ENCODE results near the gene TAF4. TPM values are rescaled to one million over a fixed set of nuclear protein-coding genes. Genes with fewer than 3 reads are reported as not detected.
"Not testable (repeated sequence)": the region's sequence is repeated elsewhere in the genome, so short reads cannot be mapped to it uniquely, and the experiment has no call there.

The TAF4 gene
- total RNA-seq, 1 experiment from 2014 or later: 11.7 TPM

- DNase-seq (ENCODE audit: low read depth): no peak
Measured at GRCh38 chr20:62073323-62073722, 7.6 kb upstream of the TAF4 start.

DNA sequence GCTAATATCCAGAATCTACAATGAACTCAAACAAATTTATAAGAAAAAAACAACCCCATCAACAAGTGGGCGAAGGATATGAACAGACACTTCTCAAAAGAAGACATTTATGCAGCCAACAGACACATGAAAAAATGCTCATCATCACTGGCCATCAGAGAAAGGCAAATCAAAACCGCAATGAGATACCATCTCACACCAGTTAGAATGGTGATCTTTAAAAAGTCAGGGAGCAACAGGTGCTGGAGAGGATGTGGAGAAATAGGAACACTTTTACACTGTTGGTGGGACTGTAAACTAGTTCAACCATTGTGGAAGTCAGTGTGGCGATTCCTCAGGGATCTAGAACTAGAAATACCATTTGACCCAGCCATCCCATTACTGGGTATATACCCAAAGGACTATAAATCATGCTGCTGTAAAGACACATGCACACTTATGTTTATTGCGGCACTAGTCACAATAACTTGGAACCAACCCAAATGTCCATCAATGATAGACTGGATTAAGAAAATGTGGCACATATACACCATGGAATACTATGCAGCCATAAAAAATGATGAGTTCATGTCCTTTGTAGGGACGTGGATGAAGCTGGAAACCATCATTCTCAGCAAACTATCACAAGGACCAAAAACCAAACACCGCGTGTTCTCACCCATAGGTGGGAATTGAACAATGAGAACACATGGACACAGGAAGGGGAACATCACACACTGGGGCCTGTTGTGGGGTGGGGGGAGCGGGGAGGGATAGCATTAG, 6.2 kb upstream of the TAF4 start:
- DNase-seq (ENCODE audit: low read depth): not testable (repeated sequence)

DNA sequence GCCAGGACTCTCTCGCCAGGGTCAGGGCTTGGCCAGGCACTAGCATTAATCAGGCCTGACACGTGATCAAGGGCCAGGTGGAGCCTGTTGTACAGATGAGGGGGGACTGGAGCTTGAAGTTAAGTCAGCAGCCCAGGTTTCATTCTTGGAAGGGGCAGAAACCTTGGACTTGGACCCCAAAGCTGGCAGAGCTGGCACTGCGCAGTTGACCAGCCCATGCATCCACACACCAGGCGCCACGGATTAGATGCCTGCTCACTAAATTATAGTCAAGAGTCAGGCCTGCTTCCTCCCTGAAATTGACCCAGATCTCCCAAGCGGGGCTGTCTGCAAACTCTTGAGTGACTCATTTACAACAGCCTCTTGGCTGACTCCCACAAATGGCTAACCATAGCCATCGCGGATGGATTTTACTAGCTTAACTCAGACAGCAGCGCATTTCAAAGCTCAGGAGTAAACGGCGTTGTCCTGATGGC, 4.1 kb upstream of the TAF4 start:
- DNase-seq (ENCODE audit: low read depth): peak; percentile 91

GRCh38 chr20:62068997-62069396, 3.3 kb upstream of the TAF4 start:
- peak; percentile 15 for DNase-seq (ENCODE audit: low read depth)

DNA sequence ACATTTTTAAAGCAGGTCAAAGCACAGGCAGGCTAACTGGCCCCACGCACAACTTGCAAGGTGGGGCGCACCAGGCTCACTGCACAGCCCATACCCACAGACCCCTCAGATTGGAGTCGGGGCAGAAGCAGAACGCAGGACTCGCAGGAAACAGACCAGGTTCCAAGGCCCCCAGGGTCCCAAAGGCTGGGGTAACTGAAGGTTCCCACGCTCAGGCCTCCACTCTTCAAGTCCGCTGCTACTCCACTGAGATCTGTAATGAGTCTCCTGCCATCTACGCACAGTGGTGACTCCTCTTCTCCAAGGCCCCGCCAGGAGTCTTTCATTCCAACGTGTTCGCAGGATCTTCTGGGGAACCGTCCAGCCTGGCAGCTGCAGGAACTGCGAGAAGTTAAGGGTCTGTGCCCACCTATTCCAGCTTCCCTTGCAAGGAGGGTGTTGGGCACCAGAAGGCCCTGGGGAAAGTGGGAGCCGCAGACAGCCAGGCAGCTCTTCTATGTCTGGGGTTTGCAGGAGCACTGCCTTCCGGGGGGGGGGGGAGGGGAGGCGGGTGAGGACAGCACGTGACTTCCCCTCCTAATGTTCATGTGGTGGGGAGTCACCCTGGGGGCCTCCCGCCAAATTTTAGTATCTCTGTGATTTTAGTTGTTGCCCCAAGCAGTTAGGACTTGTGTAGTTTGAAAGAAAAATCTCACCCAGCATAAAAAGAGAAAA, 2.0 kb upstream of the TAF4 start:
- no peak for DNase-seq (ENCODE audit: low read depth)

- no peak for DNase-seq (ENCODE audit: low read depth)
Measured at GRCh38 chr20:62066983-62067433, 1.3 kb upstream of the TAF4 start.

GRCh38 chr20:62066339-62066982, 780 bp upstream of the TAF4 start:
- peak; percentile 59 for DNase-seq (ENCODE audit: low read depth)

- no peak for DNase-seq (ENCODE audit: low read depth)
Measured at GRCh38 chr20:62064770-62065673, 659 bp downstream of the TAF4 start.

GRCh38 chr20:62063981-62064769, 1.5 kb downstream of the TAF4 start:
- no peak for DNase-seq (ENCODE audit: low read depth)

DNA sequence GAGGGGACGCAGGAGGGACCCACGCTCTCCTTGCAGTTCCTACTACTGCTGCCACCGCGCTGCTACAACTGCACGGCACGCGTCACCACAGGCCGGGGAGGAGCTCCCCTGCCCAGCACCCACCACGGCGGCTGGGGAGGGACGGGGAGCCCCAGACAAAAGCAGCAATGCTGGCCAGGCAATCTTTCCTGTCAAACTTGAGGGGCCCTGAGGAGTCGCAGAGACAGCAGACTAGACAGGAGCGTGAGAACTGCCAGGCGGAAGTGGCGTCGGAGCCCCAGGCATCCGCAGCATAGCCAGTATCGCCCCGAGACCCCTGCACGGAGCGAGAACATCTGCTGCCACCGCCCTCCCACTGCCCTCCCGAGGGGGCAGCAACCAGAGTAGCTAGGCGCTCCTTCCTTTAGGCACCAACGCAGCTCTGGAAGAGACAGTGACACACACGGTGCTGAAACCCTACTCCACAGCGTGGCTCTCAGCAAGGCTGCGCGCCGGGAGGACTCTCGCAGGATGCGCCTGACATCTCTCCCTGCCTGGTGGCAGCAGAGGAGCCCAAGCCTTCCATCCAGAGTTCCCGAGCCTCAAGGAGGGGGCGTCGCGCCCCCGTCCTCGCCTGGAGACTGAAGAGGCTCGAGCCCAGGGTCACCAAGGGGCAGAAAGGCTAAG, 2.2 kb downstream of the TAF4 start:
- DNase-seq (ENCODE audit: low read depth): no peak

GRCh38 chr20:62062661-62063314, 2.9 kb downstream of the TAF4 start:
- DNase-seq (ENCODE audit: low read depth): no peak

DNA sequence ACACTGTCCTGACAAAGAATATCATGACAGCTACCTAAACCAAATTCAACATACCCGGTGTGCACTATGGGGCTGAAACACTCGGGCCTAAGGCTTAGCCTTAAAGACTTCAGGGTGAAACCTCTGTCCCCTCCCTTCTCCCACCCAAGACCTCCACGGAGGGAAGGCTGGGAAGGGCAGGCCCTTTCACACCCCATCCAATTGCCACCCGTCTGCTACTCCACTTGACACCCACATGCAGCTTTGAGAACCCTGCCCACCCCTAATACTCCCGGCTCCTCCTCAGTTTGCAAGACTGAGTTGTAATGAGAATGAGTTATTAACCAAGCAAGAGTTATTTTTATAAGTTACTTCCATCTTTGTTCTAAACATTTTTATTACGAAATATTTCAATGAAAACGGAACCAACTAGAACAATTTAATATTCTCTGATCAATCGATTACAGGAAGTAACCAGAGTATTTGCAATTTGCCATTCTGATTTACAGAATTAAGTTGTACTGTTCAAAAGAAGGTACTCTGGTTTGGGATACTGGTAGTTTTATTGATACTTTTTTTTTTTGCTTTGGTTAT, 3.7 kb downstream of the TAF4 start:
- no peak for DNase-seq (ENCODE audit: low read depth)

GRCh38 chr20:62060631-62061541, 4.8 kb downstream of the TAF4 start:
- DNase-seq (ENCODE audit: low read depth): no peak

DNA sequence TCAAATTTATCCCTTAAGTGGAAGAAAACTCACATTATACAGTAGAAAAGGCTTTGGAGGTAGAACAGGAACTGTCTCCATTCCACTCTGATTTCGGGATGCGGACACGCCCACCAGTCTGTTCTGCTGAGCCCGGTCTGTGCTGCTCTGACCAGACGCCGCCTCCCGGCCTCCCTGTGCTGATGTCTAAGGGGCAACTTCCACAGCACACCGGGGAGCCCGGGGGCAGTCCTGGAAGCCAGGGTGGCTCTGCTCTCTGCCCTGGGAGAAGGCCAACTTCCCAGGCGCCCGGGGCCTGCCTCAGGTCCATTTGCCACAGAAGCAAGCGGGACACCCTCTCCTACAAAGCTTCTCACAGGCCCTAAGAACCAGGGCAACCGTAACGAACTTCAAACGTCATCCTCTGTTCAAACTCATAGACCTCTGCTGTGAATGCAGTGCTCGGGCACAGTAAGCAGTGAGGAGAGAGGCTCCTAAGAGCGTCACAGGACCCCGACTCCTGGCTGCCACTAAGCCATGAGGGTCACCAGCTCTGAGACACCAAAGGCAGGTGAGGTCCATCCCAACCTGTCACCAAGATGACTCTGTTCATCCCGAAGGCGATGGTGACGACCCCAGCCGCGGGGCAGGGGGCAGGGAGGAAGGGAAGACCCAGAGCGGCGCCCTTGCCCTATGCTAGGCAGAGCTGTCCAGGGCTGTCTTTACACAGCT, 5.6 kb downstream of the TAF4 start:
- no peak for DNase-seq (ENCODE audit: low read depth)

- DNase-seq (ENCODE audit: low read depth): no peak
Measured at GRCh38 chr20:62059401-62059800, 6.3 kb downstream of the TAF4 start.

DNA sequence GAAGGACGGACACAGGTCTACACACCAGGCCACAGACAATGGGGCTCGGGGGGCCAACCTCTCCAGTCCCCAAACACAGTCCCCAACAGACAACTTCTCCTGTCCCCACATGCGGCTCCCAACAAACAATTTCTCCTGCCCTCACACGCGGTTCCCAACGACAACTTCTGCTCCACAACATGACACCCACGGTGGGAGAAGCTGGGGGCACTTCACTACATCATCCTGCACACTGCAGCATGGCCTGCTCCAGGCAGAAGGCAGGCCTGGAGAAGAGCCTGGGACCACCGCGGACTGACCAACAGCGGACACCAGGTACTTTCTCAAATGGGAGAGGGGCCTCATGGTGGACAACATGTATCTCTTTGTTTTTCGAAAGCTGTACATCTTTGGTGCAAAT, 6.7 kb downstream of the TAF4 start:
- DNase-seq (ENCODE audit: low read depth): no peak

GRCh38 chr20:62056975-62057374, 8.7 kb downstream of the TAF4 start:
- no peak for DNase-seq (ENCODE audit: low read depth)

- DNase-seq (ENCODE audit: low read depth): no peak
Measured at GRCh38 chr20:62056377-62056776, 9.3 kb downstream of the TAF4 start.

Measured in M059J (cell line).